A673 (cell line): ENCODE measurements around the gene RCBTB2. TPM values are rescaled to one million over a fixed set of nuclear protein-coding genes. Genes with fewer than 3 reads are reported as not detected.

ENCODE experiments used
- BruUV-seq: library from RNA; stranded (reverse); fragments of 400-500 nt; replicated peaks from 2 replicates; lab custom pipeline; 2021; lab: Mats Ljungman, UMichigan
- CTCF ChIA-PET: fragments of 300-600 bp; sonication (Branson Sonifier 250); formaldehyde crosslinking; loops from one replicate; lab custom pipeline; 2022; ENCODE audit warnings: antibody characterized with exemption; lab: Charles Lee
- POLR2A ChIA-PET: fragments of 300-600 bp; sonication (Branson Sonifier 250); formaldehyde crosslinking; loops from one replicate; lab custom pipeline; 2022; ENCODE audit warnings: antibody characterized with exemption; ENCODE audit not compliant: low non-redundant PET; lab: Charles Lee
- DNase-seq: peaks from one replicate; pipeline ENCODE4 v3.0.0-alpha.2; 2015; ENCODE audit warnings: low spot score
- H3K27ac ChIP-seq: fragments of 200-600 bp; sonication (generic); 2 replicates; pipeline ENCODE4 v1.5.1; 2016; ENCODE audit warnings: mixed run types, low read depth, mild to moderate bottlenecking, mixed read lengths, antibody characterized with exemption, low read length; ENCODE audit not compliant: poor library complexity, severe bottlenecking
- H3K27me3 ChIP-seq: fragments of 200-600 bp; sonication (generic); replicated peaks from 2 replicates; pipeline ENCODE4 v1.6.1; 2017; ENCODE audit warnings: mixed run types, low read depth, mild to moderate bottlenecking, mixed read lengths, antibody characterized with exemption, low read length; ENCODE audit not compliant: insufficient read depth, poor library complexity
- H3K36me3 ChIP-seq: fragments of 200-600 bp; sonication (generic); 2 replicates; pipeline ENCODE4 v1.6.1; 2016; ENCODE audit warnings: mixed run types, mild to moderate bottlenecking, mixed read lengths, antibody characterized with exemption, low read length; ENCODE audit not compliant: insufficient read depth, poor library complexity, severe bottlenecking
- H3K4me1 ChIP-seq: fragments of 200-600 bp; sonication (generic); 2 replicates; pipeline ENCODE4 v1.6.1; 2017; ENCODE audit warnings: mixed run types, mild to moderate bottlenecking, mixed read lengths, antibody characterized with exemption, low read length; ENCODE audit not compliant: insufficient read depth, poor library complexity, severe bottlenecking
- H3K4me3 ChIP-seq: fragments of 200-600 bp; sonication (generic); 2 replicates; pipeline ENCODE4 v1.5.1; 2016; ENCODE audit warnings: low read depth, mixed run types, mild to moderate bottlenecking, mixed read lengths, low read length; ENCODE audit not compliant: poor library complexity, severe bottlenecking
- H3K9me3 ChIP-seq: fragments of 200-600 bp; sonication (generic); 2 replicates; pipeline ENCODE4 v1.6.1; 2016; ENCODE audit warnings: mixed run types, low read depth, mild to moderate bottlenecking, mixed read lengths, antibody characterized with exemption, low read length; ENCODE audit not compliant: poor library complexity, severe bottlenecking
- EZH2 ChIP-seq: fragments of 200-600 bp; sonication (generic); IDR thresholded peaks from 2 replicates; pipeline ENCODE4 v1.6.1; 2017; ENCODE audit warnings: borderline replicate concordance, low read depth, mild to moderate bottlenecking, mixed read lengths, antibody characterized with exemption, low read length; ENCODE audit not compliant: poor library complexity, severe bottlenecking
- intact Hi-C: fragments of 100-400 bp; cut with micrococcal nuclease; formaldehyde crosslinking; loops from one replicate; pipeline ENCODE4 v1.10.0; 2022; ENCODE audit not compliant: unreplicated experiment
- total RNA-seq: library from RNA; stranded (reverse); gene quantifications from 2 replicates; pipeline ENCODE4 v1.2.3, GENCODE V29; 2021
- TF ChIP-seq, protein P1 (sequence below): fragments of 300-800, 200-600 bp; sonication (generic); conservative IDR thresholded peaks from 2 replicates; pipeline ENCODE4 v1.5.1; 2017; ENCODE audit warnings: low read depth, mild to moderate bottlenecking, antibody characterized with exemption, low read length, moderate library complexity, mixed read lengths

RCBTB2 gene
- total RNA-seq, 1 experiment from 2014 or later, result 6.3 TPM

DNA sequence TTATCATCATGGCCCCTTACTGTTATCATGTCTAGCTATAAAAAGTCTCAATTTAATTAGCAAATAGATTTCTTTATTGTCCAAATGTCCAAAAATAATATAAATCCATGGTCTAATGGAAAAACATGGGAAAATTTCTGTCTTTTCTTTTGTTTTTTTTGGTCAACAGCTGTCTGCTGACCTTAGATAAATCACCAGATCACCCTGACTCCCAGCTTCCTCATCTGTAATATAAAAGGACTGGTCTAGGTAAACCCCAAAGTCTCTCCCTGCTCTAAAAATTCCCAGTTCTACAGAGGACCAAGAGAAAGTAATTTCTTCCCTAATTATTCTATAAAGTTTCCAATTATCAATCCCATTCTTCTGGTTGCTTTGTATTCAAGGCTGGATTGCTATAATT is 30.7 kb upstream of the RCBTB2 start:
- no peak for DNase-seq
- Histone ChIP-seq H3K36me3 (no peaks in the 10 kb centered on the region), H3K27me3 (no peaks in the 10 kb centered on the region), H3K27ac (no peak overlapping the region), H3K4me3 (no peak overlapping the region), H3K9me3 (no peaks in the 10 kb centered on the region), H3K4me1 (no peaks in the 10 kb centered on the region)
- TF ChIP-seq, protein P1, sequence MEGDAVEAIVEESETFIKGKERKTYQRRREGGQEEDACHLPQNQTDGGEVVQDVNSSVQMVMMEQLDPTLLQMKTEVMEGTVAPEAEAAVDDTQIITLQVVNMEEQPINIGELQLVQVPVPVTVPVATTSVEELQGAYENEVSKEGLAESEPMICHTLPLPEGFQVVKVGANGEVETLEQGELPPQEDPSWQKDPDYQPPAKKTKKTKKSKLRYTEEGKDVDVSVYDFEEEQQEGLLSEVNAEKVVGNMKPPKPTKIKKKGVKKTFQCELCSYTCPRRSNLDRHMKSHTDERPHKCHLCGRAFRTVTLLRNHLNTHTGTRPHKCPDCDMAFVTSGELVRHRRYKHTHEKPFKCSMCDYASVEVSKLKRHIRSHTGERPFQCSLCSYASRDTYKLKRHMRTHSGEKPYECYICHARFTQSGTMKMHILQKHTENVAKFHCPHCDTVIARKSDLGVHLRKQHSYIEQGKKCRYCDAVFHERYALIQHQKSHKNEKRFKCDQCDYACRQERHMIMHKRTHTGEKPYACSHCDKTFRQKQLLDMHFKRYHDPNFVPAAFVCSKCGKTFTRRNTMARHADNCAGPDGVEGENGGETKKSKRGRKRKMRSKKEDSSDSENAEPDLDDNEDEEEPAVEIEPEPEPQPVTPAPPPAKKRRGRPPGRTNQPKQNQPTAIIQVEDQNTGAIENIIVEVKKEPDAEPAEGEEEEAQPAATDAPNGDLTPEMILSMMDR, result no peak
- no peak for TF ChIP-seq EZH2
- ChIA-PET CTCF (no interaction called here), POLR2A (no interaction called here)
- intact Hi-C loops, result no loop called here
- BruUV-seq, result no TSS peak

DNA sequence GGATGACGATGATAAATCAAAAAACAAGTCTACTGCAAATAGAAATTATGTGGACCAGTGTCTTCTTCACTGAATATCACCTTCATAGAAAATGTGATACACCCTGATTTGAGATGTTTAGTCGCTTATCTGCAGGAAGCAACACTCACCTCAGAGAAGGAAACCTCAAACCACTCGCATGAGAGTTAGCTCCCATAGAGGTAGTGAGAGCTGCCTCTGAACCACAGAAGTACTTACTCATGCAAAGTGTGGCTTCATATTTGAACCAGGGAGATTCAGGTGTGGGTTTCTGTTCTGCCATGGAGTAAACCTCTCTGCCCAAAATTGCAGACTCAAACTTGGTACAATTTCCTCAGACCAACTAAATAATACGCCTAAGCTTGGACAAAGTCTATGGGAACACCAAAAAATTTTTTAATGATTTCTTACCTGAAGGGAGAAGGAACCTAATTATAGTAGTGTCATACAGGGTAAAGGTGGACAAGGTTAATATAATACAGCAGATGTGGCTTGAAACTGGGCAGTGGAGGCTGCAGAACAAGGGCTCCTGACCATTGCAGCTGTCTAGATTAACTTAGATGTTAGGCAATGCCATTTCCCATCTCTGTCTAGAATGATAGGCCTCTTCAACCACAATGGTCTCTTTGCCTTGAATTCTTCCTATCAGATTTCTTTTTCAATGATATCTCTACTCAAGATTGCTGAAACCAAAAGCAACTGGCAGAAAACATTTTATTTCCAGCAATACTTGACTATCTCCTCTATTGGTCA is 29.6 kb upstream of the RCBTB2 start:
- no peaks in the 10 kb centered on the region for H3K4me1 ChIP-seq
- BruUV-seq, result no TSS peak
- intact Hi-C loops, result no loop called here
- H3K27ac ChIP-seq, result no peak overlapping the region
- POLR2A ChIA-PET, result interaction anchor here (0.6 kb wide), 1 partner anchor 1058 kb away, joined by 3 read pairs; no protein-coding TSS in a partner anchor
- no peaks in the 10 kb centered on the region for H3K27me3 ChIP-seq
- H3K36me3 ChIP-seq, result no peaks in the 10 kb centered on the region
- TF ChIP-seq, protein P1, result no peak
- no peak for TF ChIP-seq EZH2
- no peak overlapping the region for H3K4me3 ChIP-seq
- CTCF ChIA-PET, result no interaction called here
- no peak for DNase-seq
- H3K9me3 ChIP-seq, result no peaks in the 10 kb centered on the region

DNA sequence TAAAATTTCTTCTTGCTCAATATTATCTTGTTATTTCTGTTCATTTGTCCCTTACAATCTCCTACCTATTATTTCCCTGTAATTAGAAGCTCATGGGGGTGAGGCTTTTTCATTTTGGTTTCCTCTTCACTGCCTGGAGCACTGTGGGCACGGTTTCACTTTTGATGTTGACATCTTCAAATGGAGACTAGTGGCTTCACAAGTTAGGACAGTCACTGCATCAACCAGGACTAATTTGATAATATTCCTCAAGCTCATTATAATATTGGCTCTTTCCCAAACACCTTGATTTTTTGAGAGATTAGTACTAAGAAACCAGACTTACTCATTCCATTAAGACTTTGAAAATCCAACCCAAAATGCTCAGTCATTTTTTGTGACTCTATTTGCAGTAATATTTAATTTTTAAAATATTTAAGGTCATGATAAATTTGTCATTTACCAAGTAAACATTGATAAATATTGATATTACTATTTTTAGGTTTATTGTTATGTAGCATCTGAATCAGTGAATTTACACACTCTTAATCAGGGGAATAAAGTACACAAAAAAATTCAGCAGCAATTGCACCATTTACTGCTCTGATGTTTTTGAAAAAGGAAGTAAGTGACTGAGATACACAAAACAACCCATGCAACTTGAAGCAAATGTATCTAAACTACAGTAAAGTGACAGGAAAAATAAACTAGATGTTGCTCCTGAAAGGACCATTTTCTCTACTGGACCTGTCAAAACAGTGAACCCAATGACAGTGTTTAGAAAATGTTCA is 28.8 kb upstream of the RCBTB2 start:
- ChIA-PET CTCF (no interaction called here), POLR2A (interaction anchor here (0.6 kb wide), 1 partner anchor 1059 kb away, joined by 3 read pairs; no protein-coding TSS in a partner anchor)
- no peaks in the 10 kb centered on the region for H3K27me3 ChIP-seq
- no TSS peak for BruUV-seq
- no peaks in the 10 kb centered on the region for H3K9me3 ChIP-seq
- H3K36me3 ChIP-seq, result no peaks in the 10 kb centered on the region
- no peak for TF ChIP-seq EZH2
- TF ChIP-seq, protein P1, result no peak
- intact Hi-C loops, result no loop called here
- H3K4me3 ChIP-seq, result no peak overlapping the region
- no peaks in the 10 kb centered on the region for H3K4me1 ChIP-seq
- DNase-seq, result peak; percentile 24
- no peak overlapping the region for H3K27ac ChIP-seq
